ENCODE data around the gene SH3GLB2. TPM values are rescaled to one million over a fixed set of nuclear protein-coding genes. Genes with fewer than 3 reads are reported as not detected.
A peak's percentile ranks its signal among the peaks of the same experiment; 100 is the strongest.
"Not testable (repeated sequence)": the region's sequence is repeated elsewhere in the genome, so short reads cannot be mapped to it uniquely, and the experiment has no call there.

SH3GLB2 gene
- total RNA-seq, 1 donor from 2014 or later = 138 TPM

GRCh38 chr9:129007035-129007765 is 20.9 kb downstream of the SH3GLB2 start:
- H3K27me3 ChIP-seq = no peaks in the 10 kb centered on the region
- H3K27ac ChIP-seq = peak overlapping the region; percentile 61 to 70
- intact Hi-C loops (cut with DNase I) = loop anchor here (2.0 to 5.0 kb wide), 3 partner anchors 20 to 60 kb away; partner anchors contain the start of genes DOLK, NUP188 and SH3GLB2
- H3K4me3 ChIP-seq = no peak overlapping the region
- H3K36me3 ChIP-seq = peaks cover 55 to 76% of the 10 kb centered on the region in 2 donors
- TF ChIP-seq, protein P1, sequence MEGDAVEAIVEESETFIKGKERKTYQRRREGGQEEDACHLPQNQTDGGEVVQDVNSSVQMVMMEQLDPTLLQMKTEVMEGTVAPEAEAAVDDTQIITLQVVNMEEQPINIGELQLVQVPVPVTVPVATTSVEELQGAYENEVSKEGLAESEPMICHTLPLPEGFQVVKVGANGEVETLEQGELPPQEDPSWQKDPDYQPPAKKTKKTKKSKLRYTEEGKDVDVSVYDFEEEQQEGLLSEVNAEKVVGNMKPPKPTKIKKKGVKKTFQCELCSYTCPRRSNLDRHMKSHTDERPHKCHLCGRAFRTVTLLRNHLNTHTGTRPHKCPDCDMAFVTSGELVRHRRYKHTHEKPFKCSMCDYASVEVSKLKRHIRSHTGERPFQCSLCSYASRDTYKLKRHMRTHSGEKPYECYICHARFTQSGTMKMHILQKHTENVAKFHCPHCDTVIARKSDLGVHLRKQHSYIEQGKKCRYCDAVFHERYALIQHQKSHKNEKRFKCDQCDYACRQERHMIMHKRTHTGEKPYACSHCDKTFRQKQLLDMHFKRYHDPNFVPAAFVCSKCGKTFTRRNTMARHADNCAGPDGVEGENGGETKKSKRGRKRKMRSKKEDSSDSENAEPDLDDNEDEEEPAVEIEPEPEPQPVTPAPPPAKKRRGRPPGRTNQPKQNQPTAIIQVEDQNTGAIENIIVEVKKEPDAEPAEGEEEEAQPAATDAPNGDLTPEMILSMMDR (IDR thresholded peaks at IDR 0.05) = no peak
- DNase-seq (ENCODE audit: low spot score in 2 of 2) = peak in 1 of 2 donors; percentile 78
- H3K9me3 ChIP-seq = no peaks in the 10 kb centered on the region
- H3K4me1 ChIP-seq = peaks cover 0 to 18% of the 10 kb centered on the region in 2 donors

DNA sequence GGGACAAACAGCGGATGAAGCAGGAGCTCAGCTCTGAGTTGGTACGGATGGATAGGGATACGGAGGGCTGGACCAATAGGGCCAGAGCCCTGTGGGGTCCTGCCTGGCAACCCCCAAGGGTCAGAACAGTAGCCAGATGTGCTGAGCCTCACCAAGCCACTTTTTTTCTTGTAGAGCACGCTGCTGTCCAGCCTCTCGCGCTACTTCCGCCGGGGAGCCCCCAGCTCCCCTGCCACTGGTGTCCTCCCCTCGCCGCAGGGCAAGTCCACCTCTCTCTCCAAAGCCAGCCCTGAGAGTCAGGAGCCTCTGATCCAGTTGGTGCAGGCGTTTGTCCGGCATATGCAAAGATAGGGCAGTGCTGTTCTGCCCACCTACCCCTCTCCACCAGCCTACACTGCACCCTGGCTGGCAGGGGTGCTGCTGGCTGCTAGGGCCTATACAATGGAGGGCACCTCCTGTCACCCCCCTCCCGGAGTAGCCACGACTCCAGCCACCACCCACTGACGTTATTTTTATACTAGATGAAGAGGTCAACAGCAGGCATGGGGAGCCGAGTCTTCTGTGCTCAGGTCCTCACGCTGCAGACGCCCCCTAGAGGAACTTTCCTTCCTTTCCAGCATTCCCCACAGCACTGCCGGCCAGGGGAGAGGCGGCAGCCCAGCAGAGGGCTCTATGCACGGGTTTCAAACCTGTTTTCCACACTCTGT is 21.6 kb downstream of the SH3GLB2 start:
- DNase-seq (ENCODE audit: low spot score in 2 of 2) = peak in 1 of 2 donors; percentile 86

GRCh38 chr9:129005336-129005997 is 22.7 kb downstream of the SH3GLB2 start:
- no peaks in the 10 kb centered on the region for H3K9me3 ChIP-seq

More for the DNA sequence above, 21.6 kb downstream of the SH3GLB2 start:
- Histone ChIP-seq H3K27me3 (no peaks in the 10 kb centered on the region), H3K9me3 (no peaks in the 10 kb centered on the region), H3K4me3 (no peak overlapping the region), H3K4me1 (peaks cover 0 to 18% of the 10 kb centered on the region in 2 donors), H3K27ac (peak overlapping the region; percentile 61 to 70), H3K36me3 (peaks cover 58 to 76% of the 10 kb centered on the region in 2 donors)
- intact Hi-C loops (cut with DNase I) = loop anchor here (2.0 to 5.0 kb wide), 3 partner anchors 20 to 59 kb away; partner anchors contain the start of genes DOLK, NUP188 and SH3GLB2
- TF ChIP-seq, protein P1 (IDR thresholded peaks at IDR 0.05) = peak; percentile 76 to 88 (median 76)

DNA sequence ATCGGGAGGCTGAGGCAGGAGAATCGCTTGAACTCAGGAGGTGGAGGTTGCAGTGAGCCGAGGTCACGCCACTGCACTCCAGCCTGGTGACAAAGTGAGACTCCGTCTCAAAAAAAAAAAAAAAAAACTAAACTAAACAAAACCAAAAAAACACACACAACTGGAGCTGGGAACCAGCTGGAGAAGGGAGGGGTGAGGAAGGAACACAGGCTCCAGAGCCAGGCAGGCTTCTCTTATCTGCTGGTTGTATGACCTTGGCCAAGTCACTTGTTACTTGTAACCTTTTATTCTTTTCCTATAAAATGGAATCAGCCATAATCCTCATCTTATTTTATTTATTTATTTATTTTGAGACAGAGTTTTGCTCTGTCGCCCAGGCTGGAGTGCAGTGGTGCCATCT is 24.0 kb downstream of the SH3GLB2 start:
- DNase-seq (ENCODE audit: low spot score in 2 of 2); H3K4me3 ChIP-seq; intact Hi-C loops (cut with DNase I); H3K27me3 ChIP-seq; H3K9me3 ChIP-seq; H3K27ac ChIP-seq: not testable (repeated sequence)
- H3K4me1 ChIP-seq = peaks cover 0 to 18% of the 10 kb centered on the region in 2 donors
- peaks cover 58 to 74% of the 10 kb centered on the region in 2 donors for H3K36me3 ChIP-seq

More at GRCh38 chr9:129005336-129005997, 22.7 kb downstream of the SH3GLB2 start:
- Histone ChIP-seq H3K27ac (peak overlapping the region in 1 of 2 donors; percentile 70), H3K27me3 (no peaks in the 10 kb centered on the region), H3K4me1 (peaks cover 0 to 18% of the 10 kb centered on the region in 2 donors), H3K36me3 (peaks cover 58 to 76% of the 10 kb centered on the region in 2 donors), H3K4me3 (no peak overlapping the region)
- TF ChIP-seq, protein P1 (IDR thresholded peaks at IDR 0.05) = no peak
- no peak for DNase-seq (ENCODE audit: low spot score in 2 of 2)
- intact Hi-C loops (cut with DNase I) = loop anchor here (5.0 kb wide), 1 partner anchor 58 kb away; the partner anchor contains the start of genes DOLK and NUP188

- DNase-seq (ENCODE audit: low spot score in 2 of 2) = no peak
- peaks cover 65 to 74% of the 10 kb centered on the region in 2 donors for H3K36me3 ChIP-seq
- H3K27me3 ChIP-seq = no peaks in the 10 kb centered on the region
- intact Hi-C loops (cut with DNase I) = no loop called here
- H3K9me3 ChIP-seq = no peaks in the 10 kb centered on the region
- peaks cover 0 to 15% of the 10 kb centered on the region in 2 donors for H3K4me1 ChIP-seq
- no peak overlapping the region for H3K27ac ChIP-seq
- TF ChIP-seq, protein P1 (IDR thresholded peaks at IDR 0.05) = no peak
- H3K4me3 ChIP-seq = no peak overlapping the region
Measured at GRCh38 chr9:129002992-129003391, 25.1 kb downstream of the SH3GLB2 start.
